K562 (cell line): Measurements from ENCODE around the gene ZBTB42. TPM values are rescaled to one million over a fixed set of nuclear protein-coding genes. Genes with fewer than 3 reads are reported as not detected.

ENCODE experiments used
- BDP1 ChIP-seq: IDR thresholded peaks from 3 replicates; pipeline ENCODE4 v1.6.1; 2011; ENCODE audit not compliant: insufficient read length, insufficient read depth
- CBX5 ChIP-seq: IDR thresholded peaks from 2 replicates; pipeline ENCODE4 v1.6.1; 2014; ENCODE audit warnings: low read depth, borderline replicate concordance
- CEBPB ChIP-seq: fragments of 450-650 bp; IDR thresholded peaks from 2 replicates; pipeline ENCODE4 v1.6.1; 2016; ENCODE audit warnings: missing genetic modification characterization, missing compliant biosample characterization
- FOSL1 ChIP-seq: fragments of 200-800 bp; sonication (Bioruptor generic); conservative IDR thresholded peaks from 2 replicates; pipeline ENCODE4 v1.6.1; 2016; ENCODE audit warnings: missing genetic modification characterization, missing compliant biosample characterization
- HCFC1 ChIP-seq: IDR thresholded peaks from 2 replicates; pipeline ENCODE4 v1.6.1; 2012; ENCODE audit warnings: low read depth, low read length, improper control_type of control experiment
- HDAC1 ChIP-seq, 2 experiments: fragments of 450-650 bp; IDR thresholded peaks; 2 replicates each; pipeline ENCODE4 v1.6.1; 2016 to 2017; ENCODE audit warnings: inconsistent platforms in 1 of 2, mild to moderate bottlenecking in 1 of 2, moderate library complexity in 1 of 2
- IRF2 ChIP-seq: sonication (generic); formaldehyde crosslinking; IDR thresholded peaks from 2 replicates; pipeline ENCODE4 v1.8.1; 2022; ENCODE audit warnings: mild to moderate bottlenecking, missing genetic modification reagents
- MBD2 ChIP-seq: sonication (generic); IDR thresholded peaks from 2 replicates; pipeline ENCODE4 v1.6.1; 2016; ENCODE audit warnings: low read depth, borderline replicate concordance
- MGA ChIP-seq: fragments of 450-650 bp; IDR thresholded peaks from 2 replicates; pipeline ENCODE4 v1.6.1; 2016; ENCODE audit warnings: mild to moderate bottlenecking, moderate library complexity
- NCOA2 ChIP-seq, 2 experiments: fragments of 450-650 bp; IDR thresholded peaks; 2 replicates each; pipeline ENCODE4 v1.6.1; 2018; ENCODE audit warnings: mild to moderate bottlenecking in 2 of 2, moderate library complexity in 1 of 2; ENCODE audit not compliant: partially characterized antibody in 2 of 2
- NFE2 ChIP-seq: IDR thresholded peaks from 2 replicates; pipeline ENCODE4 v1.6.1; 2014; ENCODE audit warnings: antibody characterized with exemption, low read depth
- PYGO2 ChIP-seq: fragments of 450-650 bp; IDR thresholded peaks from 2 replicates; pipeline ENCODE4 v1.6.1; 2016; ENCODE audit warnings: mild to moderate bottlenecking, missing genetic modification characterization, moderate library complexity, missing compliant biosample characterization
- SMC3 ChIP-seq: conservative IDR thresholded peaks from 2 replicates; pipeline ENCODE4 v1.6.1; 2011; ENCODE audit warnings: low read depth, low read length, improper control_type of control experiment; ENCODE audit not compliant: insufficient read depth
- SRSF9 ChIP-seq: fragments of 200-400 bp; formaldehyde crosslinking; IDR thresholded peaks from 2 replicates; pipeline ENCODE4 v1.6.1; 2017; ENCODE audit warnings: low read depth, low read length, borderline replicate concordance
- TBL1XR1 ChIP-seq, 2 experiments: IDR thresholded peaks; 2 replicates each; pipeline ENCODE4 v1.6.1; 2012; ENCODE audit warnings: improper control_type of control experiment in 2 of 2, low read length in 2 of 2, mild to moderate bottlenecking in 1 of 2
- TCF3 ChIP-seq: sonication (generic); formaldehyde crosslinking; IDR thresholded peaks from 2 replicates; pipeline ENCODE4 v1.4.0; 2020; ENCODE audit warnings: mild to moderate bottlenecking, missing genetic modification reagents
- TCF7L2 ChIP-seq: fragments of 150-350 bp; IDR thresholded peaks from 2 replicates; pipeline ENCODE4 v1.6.1; 2016; ENCODE audit warnings: low read depth, mild to moderate bottlenecking, low read length, moderate library complexity
- ZBTB7A ChIP-seq: IDR thresholded peaks from 2 replicates; pipeline ENCODE4 v1.6.1; 2011; ENCODE audit warnings: low read depth, mild to moderate bottlenecking, low read length, moderate library complexity, borderline replicate concordance; ENCODE audit not compliant: control insufficient read depth
- polyA plus RNA-seq, 8 experiments: library from polyadenylated mRNA; depleted of rRNA in 4 of 8; stranded (reverse) in 5 of 8; unstranded in 3 of 8; fragments of >200 nt; fragmentation: Nextera tagmentation in 2 of 8; fragmentation: Illumina TruSeq in 1 of 8; extraction: Ambion mirVana in 2 of 8; extraction: Trizol in 1 of 8; gene quantifications; 2 replicates each; pipeline versions ENCODE4 v1.2.1 to v1.2.3, GENCODE V29; 2011 to 2014; ENCODE audit warnings: inconsistent platforms in 1 of 8, missing spikeins in 1 of 8
- total RNA-seq, 7 experiments: library from RNA; depleted of rRNA in 6 of 7; stranded (reverse); fragments of >200 nt in 6 of 7; fragmentation: Illumina TruSeq in 2 of 7; extraction: Trizol in 2 of 7; gene quantifications; 2 replicates each; pipeline versions ENCODE4 v1.2.1 to v1.2.3, GENCODE V29; 2011 to 2021; ENCODE audit warnings: low replicate concordance in 1 of 7

The ZBTB42 gene
- total and polyA plus RNA-seq, 9 of the 15 experiments (the other 6 are each of a cell fraction or from before 2014, with no cell fraction given): 0.03 to 8.5 (median 2.4) TPM

- no peak for TF ChIP-seq MBD2
- no peak for TF ChIP-seq TCF7L2
- TF ChIP-seq NFE2: no peak
- TF ChIP-seq CEBPB (tag): no peak
- TF ChIP-seq TCF3 (CRISPR knock-in tag): no peak
- peak in 1 of 2 experiments; percentile 41; a peak in 1 of 4 replicates for TF ChIP-seq HDAC1 (IDR thresholded peaks at IDR 0.05)
- no peak for TF ChIP-seq CBX5
- no peak for TF ChIP-seq NCOA2 (IDR thresholded peaks at IDR 0.05; ENCODE audit: partially characterized antibody in 2 of 2)
- no peak for TF ChIP-seq BDP1
- TF ChIP-seq TBL1XR1 (IDR thresholded peaks at IDR 0.05; ENCODE audit: low read length in 2 of 2): no peak
- TF ChIP-seq PYGO2 (tag): no peak
- no peak for TF ChIP-seq SMC3
- TF ChIP-seq IRF2 (CRISPR knock-in tag): no peak
- TF ChIP-seq FOSL1 (tag): no peak
- no peak for TF ChIP-seq ZBTB7A
- TF ChIP-seq HCFC1: no peak
- TF ChIP-seq SRSF9: no peak
- no peak for TF ChIP-seq MGA
- TF ChIP-seq, all 486 proteins: peak for 42
These were observed at the start of gene ZBTB42 (continued) for GRCh38 chr14:104800771-104801519.
